PFSK-1 (cell line): ENCODE results near the gene RASAL2.

ENCODE experiments used
- FOXP2 ChIP-seq: optimal IDR thresholded peaks from 2 replicates; pipeline ENCODE3; 2011; ENCODE audit warnings: borderline replicate concordance, control low read depth, inconsistent platforms; ENCODE audit not compliant: insufficient read depth; ENCODE audit errors: extremely low read length, extremely low read depth
- POLR2AphosphoS5 ChIP-seq: IDR thresholded peaks from 2 replicates; pipeline ENCODE4 v1.6.1; 2012; ENCODE audit warnings: low read depth, mild to moderate bottlenecking, control low read depth, low read length, moderate library complexity
- REST ChIP-seq, 2 experiments: IDR thresholded peaks; 2 replicates each; pipeline versions ENCODE4 v1.6.1 to v1.8.0; 2011 to 2012; ENCODE audit warnings: low read depth in 2 of 2, low read length in 2 of 2, control low read depth in 1 of 2, inconsistent platforms in 1 of 2, mild to moderate bottlenecking in 1 of 2, moderate library complexity in 1 of 2; ENCODE audit not compliant: insufficient read depth in 1 of 2
- SIN3A ChIP-seq: IDR thresholded peaks from 2 replicates; pipeline ENCODE4 v1.6.1; 2012; ENCODE audit warnings: mild to moderate bottlenecking, low read length, moderate library complexity, borderline replicate concordance; ENCODE audit not compliant: insufficient read depth
- TAF1 ChIP-seq: IDR thresholded peaks from 2 replicates; pipeline ENCODE4 v1.6.1; 2012; ENCODE audit warnings: low read length, control low read depth, borderline replicate concordance; ENCODE audit not compliant: insufficient read depth

Gene RASAL2

GRCh38 chr1:178308438-178308837 is 214.5 kb downstream of the RASAL2 start:
- TF ChIP-seq POLR2AphosphoS5 (no peak), FOXP2 (no peak), REST (IDR thresholded peaks at IDR 0.05; ENCODE audit: insufficient read depth in 1 of 2, low read depth in 2 of 2, low read length in 2 of 2) (no peak), TAF1 (no peak), SIN3A (no peak)

GRCh38 chr1:178310685-178311105 is 216.8 kb downstream of the RASAL2 start:
- no peak for TF ChIP-seq POLR2AphosphoS5
- no peak for TF ChIP-seq SIN3A
- no peak for TF ChIP-seq TAF1
- no peak for TF ChIP-seq REST (IDR thresholded peaks at IDR 0.05; ENCODE audit: insufficient read depth in 1 of 2, low read depth in 2 of 2, low read length in 2 of 2)
- TF ChIP-seq FOXP2, result no peak

GRCh38 chr1:178311164-178311563 is 217.3 kb downstream of the RASAL2 start:
- no peak for TF ChIP-seq REST (IDR thresholded peaks at IDR 0.05; ENCODE audit: insufficient read depth in 1 of 2, low read depth in 2 of 2, low read length in 2 of 2)
- no peak for TF ChIP-seq TAF1
- no peak for TF ChIP-seq FOXP2
- TF ChIP-seq SIN3A, result no peak
- TF ChIP-seq POLR2AphosphoS5, result no peak

GRCh38 chr1:178323067-178323466 is 229.2 kb downstream of the RASAL2 start:
- TF ChIP-seq REST (IDR thresholded peaks at IDR 0.05; ENCODE audit: insufficient read depth in 1 of 2, low read depth in 2 of 2, low read length in 2 of 2) (no peak), POLR2AphosphoS5 (no peak), TAF1 (no peak), FOXP2 (no peak), SIN3A (no peak)

GRCh38 chr1:178324003-178324402 is 230.1 kb downstream of the RASAL2 start:
- no peak for TF ChIP-seq TAF1
- no peak for TF ChIP-seq REST (IDR thresholded peaks at IDR 0.05; ENCODE audit: insufficient read depth in 1 of 2, low read depth in 2 of 2, low read length in 2 of 2)
- TF ChIP-seq SIN3A, result no peak
- no peak for TF ChIP-seq POLR2AphosphoS5
- no peak for TF ChIP-seq FOXP2
